Liver (tissue), 9 donors: Measurements from ENCODE around the gene ACCS. TPM values are rescaled to one million over a fixed set of nuclear protein-coding genes. Genes with fewer than 3 reads are reported as not detected.
A peak's percentile ranks its signal among the peaks of the same experiment; 100 is the strongest.

Experiments used
- DNase-seq: peaks from one replicate; pipeline ENCODE4 v3.0.0-alpha.2; 2017; ENCODE audit warnings: low spot score
- H3K27ac ChIP-seq, 2 donors: one replicate each; pipeline ENCODE4 v1.7.0; 2013; ENCODE audit warnings: inconsistent platforms in 2 of 2, low read length in 2 of 2, control low read depth in 1 of 2, low read depth in 1 of 2, mild to moderate bottlenecking in 1 of 2
- H3K27me3 ChIP-seq, 4 donors: one replicate each; pipeline versions ENCODE4 v1.6.1 to v1.7.0; 2013; ENCODE audit warnings: low read length in 3 of 4, inconsistent platforms in 1 of 4, mild to moderate bottlenecking in 1 of 4, moderate library complexity in 1 of 4; ENCODE audit not compliant: control insufficient read depth in 4 of 4, insufficient read depth in 4 of 4
- H3K36me3 ChIP-seq, 4 donors: one replicate each; pipeline versions ENCODE4 v1.6.1 to v1.7.0; 2013; ENCODE audit warnings: low read length in 3 of 4, mild to moderate bottlenecking in 3 of 4, low read depth in 1 of 4, moderate library complexity in 1 of 4; ENCODE audit not compliant: control insufficient read depth in 4 of 4, insufficient read depth in 3 of 4
- H3K4me1 ChIP-seq, 4 donors: one replicate each; pipeline versions ENCODE4 v1.6.1 to v1.7.0; 2013; ENCODE audit warnings: low read length in 3 of 4, mild to moderate bottlenecking in 3 of 4, moderate library complexity in 1 of 4; ENCODE audit not compliant: control insufficient read depth in 4 of 4, insufficient read depth in 4 of 4
- H3K4me3 ChIP-seq, 3 donors: one replicate each; pipeline versions ENCODE4 v1.6.1 to v1.7.0; 2013; ENCODE audit warnings: low read length in 3 of 3, control low read depth in 1 of 3, low read depth in 1 of 3, mild to moderate bottlenecking in 1 of 3
- H3K9ac ChIP-seq, 2 donors: one replicate each; pipeline ENCODE4 v1.7.0; 2013; ENCODE audit warnings: low read length in 2 of 2, mild to moderate bottlenecking in 2 of 2, moderate library complexity in 2 of 2, control low read depth in 1 of 2, low read depth in 1 of 2
- H3K9me3 ChIP-seq, 4 donors: one replicate each; pipeline versions ENCODE4 v1.6.1 to v1.7.0; 2013; ENCODE audit warnings: low read length in 3 of 4; ENCODE audit not compliant: control insufficient read depth in 4 of 4
- EGR1 ChIP-seq, 2 donors: IDR thresholded peaks; 2 replicates each; pipeline ENCODE4 v1.6.1; 2016 to 2018; ENCODE audit warnings: antibody characterized with exemption in 2 of 2, low read depth in 2 of 2
- FOXA1 ChIP-seq: IDR thresholded peaks from 2 replicates; pipeline ENCODE4 v1.6.1; 2016; ENCODE audit warnings: antibody characterized with exemption
- FOXA2 ChIP-seq: IDR thresholded peaks from 2 replicates; pipeline ENCODE4 v1.6.1; 2016; ENCODE audit warnings: antibody characterized with exemption
- GABPA ChIP-seq, 2 donors: IDR thresholded peaks in 1 of 2; conservative IDR thresholded peaks in 1 of 2; 2 replicates each; pipeline ENCODE4 v1.6.1; 2016; ENCODE audit warnings: antibody characterized with exemption in 2 of 2, mild to moderate bottlenecking in 1 of 2, moderate library complexity in 1 of 2
- HNF4G ChIP-seq: IDR thresholded peaks from 2 replicates; pipeline ENCODE4 v1.6.1; 2016; ENCODE audit warnings: antibody characterized with exemption
- JUND ChIP-seq, 2 donors: IDR thresholded peaks; 2 replicates each; pipeline ENCODE4 v1.6.1; 2016; ENCODE audit warnings: antibody characterized with exemption in 2 of 2
- NR2F2 ChIP-seq: IDR thresholded peaks from 2 replicates; pipeline ENCODE4 v1.6.1; 2016; ENCODE audit warnings: antibody characterized with exemption
- RAD21 ChIP-seq, 2 donors: IDR thresholded peaks; 2 replicates each; pipeline ENCODE4 v1.6.1; 2016; ENCODE audit warnings: antibody characterized with exemption in 2 of 2, mild to moderate bottlenecking in 2 of 2
- RXRA ChIP-seq, 2 donors: IDR thresholded peaks; 2 replicates each; pipeline ENCODE4 v1.6.1; 2017 to 2018; ENCODE audit warnings: antibody characterized with exemption in 2 of 2, mild to moderate bottlenecking in 1 of 2
- SP1 ChIP-seq: IDR thresholded peaks from 2 replicates; pipeline ENCODE4 v1.6.1; 2018; ENCODE audit warnings: antibody characterized with exemption, mild to moderate bottlenecking
- TAF1 ChIP-seq: conservative IDR thresholded peaks from 2 replicates; pipeline ENCODE4 v1.6.1; 2016; ENCODE audit warnings: antibody characterized with exemption, mild to moderate bottlenecking
- YY1 ChIP-seq: IDR thresholded peaks from 2 replicates; pipeline ENCODE4 v1.6.1; 2016; ENCODE audit warnings: antibody characterized with exemption, mild to moderate bottlenecking
- WGBS: extraction: QIAGEN DNeasy Blood & Tissue Kit; methylation state at CpG from one replicate; pipeline ENCODE4 v1.1.7; 2013; 5-methylcytosine and 5-hydroxymethylcytosine counted together
- polyA plus RNA-seq, 2 donors: library from polyadenylated mRNA; stranded (reverse) in 1 of 2; unstranded in 1 of 2; fragments of 200-250 nt in 1 of 2; fragments of >200 nt in 1 of 2; fragmentation: Nextera tagmentation in 1 of 2; extraction: Ambion mirVana in 1 of 2; gene quantifications; one replicate each; pipeline versions ENCODE4 v1.2.1 to v1.2.3, GENCODE V29; 2013 to 2015
- total RNA-seq, 2 donors: library from RNA; depleted of rRNA; stranded (reverse); fragments of >200 nt; gene quantifications; one replicate each; pipeline ENCODE4 v1.2.3, GENCODE V29; 2014
- TF ChIP-seq, protein P1 (sequence below): IDR thresholded peaks from 2 replicates; pipeline ENCODE4 v1.6.1; 2016; ENCODE audit warnings: antibody characterized with exemption
- TF ChIP-seq, protein P2 (sequence below): IDR thresholded peaks from 2 replicates; pipeline ENCODE4 v1.6.1; 2016; ENCODE audit warnings: antibody characterized with exemption
- TF ChIP-seq, protein P3 (sequence below): IDR thresholded peaks from 2 replicates; pipeline ENCODE4 v1.6.1; 2016; ENCODE audit warnings: antibody characterized with exemption, mild to moderate bottlenecking
- TF ChIP-seq, protein P4 (sequence below): fragments of 150-350 bp; IDR thresholded peaks from 2 replicates; pipeline ENCODE4 v1.5.1; 2017; ENCODE audit warnings: improper control_type of control experiment, low read depth, low read length; ENCODE audit not compliant: missing input control
- TF ChIP-seq, protein P5 (sequence below): IDR thresholded peaks from 2 replicates; pipeline ENCODE4 v1.6.1; 2016; ENCODE audit warnings: antibody characterized with exemption
- donor health status: healthy.
- donor health status: healthy.
- donor health status: healthy.
- donor health status: healthy.
- donor health status: healthy.

The ACCS gene
- total and polyA plus RNA-seq, 4 donors = 8.7 to 17.5 (median 10.9) TPM

DNA sequence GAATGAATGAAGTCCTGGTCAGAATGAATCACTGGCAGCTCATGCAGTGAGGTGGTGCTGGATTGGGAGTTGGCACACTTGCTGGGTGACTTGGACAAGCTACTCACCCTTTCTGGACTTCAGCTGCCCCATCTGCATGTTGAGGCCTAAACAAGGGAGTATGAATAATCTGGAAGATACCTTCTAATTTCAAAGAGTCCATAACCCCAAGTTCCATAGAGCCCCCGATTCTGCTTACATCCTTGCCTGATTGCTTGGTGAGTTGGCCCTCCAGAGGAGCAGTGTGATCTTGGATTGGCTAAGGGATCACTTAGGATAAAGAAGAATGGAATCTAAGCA is 36.6 kb upstream of the ACCS start:
- Histone ChIP-seq H3K9me3 (peaks cover 0 to 6% (median under 1%) of the 10 kb centered on the region in 4 donors), H3K4me3 (no peak overlapping the region), H3K9ac (no peak overlapping the region), H3K36me3 (no peaks in the 10 kb centered on the region), H3K4me1 (no peaks in the 10 kb centered on the region), H3K27ac (no peak overlapping the region), H3K27me3 (no peaks in the 10 kb centered on the region)
- 93% methylated on average over 1 of the region's 1 CpG for WGBS
- peak; percentile 19 for DNase-seq
- TF ChIP-seq, protein P1, sequence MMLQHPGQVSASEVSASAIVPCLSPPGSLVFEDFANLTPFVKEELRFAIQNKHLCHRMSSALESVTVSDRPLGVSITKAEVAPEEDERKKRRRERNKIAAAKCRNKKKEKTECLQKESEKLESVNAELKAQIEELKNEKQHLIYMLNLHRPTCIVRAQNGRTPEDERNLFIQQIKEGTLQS = no peak
- TF ChIP-seq, protein P2, sequence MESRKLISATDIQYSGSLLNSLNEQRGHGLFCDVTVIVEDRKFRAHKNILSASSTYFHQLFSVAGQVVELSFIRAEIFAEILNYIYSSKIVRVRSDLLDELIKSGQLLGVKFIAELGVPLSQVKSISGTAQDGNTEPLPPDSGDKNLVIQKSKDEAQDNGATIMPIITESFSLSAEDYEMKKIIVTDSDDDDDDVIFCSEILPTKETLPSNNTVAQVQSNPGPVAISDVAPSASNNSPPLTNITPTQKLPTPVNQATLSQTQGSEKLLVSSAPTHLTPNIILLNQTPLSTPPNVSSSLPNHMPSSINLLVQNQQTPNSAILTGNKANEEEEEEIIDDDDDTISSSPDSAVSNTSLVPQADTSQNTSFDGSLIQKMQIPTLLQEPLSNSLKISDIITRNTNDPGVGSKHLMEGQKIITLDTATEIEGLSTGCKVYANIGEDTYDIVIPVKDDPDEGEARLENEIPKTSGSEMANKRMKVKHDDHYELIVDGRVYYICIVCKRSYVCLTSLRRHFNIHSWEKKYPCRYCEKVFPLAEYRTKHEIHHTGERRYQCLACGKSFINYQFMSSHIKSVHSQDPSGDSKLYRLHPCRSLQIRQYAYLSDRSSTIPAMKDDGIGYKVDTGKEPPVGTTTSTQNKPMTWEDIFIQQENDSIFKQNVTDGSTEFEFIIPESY = no peak
- TF ChIP-seq, protein P3, sequence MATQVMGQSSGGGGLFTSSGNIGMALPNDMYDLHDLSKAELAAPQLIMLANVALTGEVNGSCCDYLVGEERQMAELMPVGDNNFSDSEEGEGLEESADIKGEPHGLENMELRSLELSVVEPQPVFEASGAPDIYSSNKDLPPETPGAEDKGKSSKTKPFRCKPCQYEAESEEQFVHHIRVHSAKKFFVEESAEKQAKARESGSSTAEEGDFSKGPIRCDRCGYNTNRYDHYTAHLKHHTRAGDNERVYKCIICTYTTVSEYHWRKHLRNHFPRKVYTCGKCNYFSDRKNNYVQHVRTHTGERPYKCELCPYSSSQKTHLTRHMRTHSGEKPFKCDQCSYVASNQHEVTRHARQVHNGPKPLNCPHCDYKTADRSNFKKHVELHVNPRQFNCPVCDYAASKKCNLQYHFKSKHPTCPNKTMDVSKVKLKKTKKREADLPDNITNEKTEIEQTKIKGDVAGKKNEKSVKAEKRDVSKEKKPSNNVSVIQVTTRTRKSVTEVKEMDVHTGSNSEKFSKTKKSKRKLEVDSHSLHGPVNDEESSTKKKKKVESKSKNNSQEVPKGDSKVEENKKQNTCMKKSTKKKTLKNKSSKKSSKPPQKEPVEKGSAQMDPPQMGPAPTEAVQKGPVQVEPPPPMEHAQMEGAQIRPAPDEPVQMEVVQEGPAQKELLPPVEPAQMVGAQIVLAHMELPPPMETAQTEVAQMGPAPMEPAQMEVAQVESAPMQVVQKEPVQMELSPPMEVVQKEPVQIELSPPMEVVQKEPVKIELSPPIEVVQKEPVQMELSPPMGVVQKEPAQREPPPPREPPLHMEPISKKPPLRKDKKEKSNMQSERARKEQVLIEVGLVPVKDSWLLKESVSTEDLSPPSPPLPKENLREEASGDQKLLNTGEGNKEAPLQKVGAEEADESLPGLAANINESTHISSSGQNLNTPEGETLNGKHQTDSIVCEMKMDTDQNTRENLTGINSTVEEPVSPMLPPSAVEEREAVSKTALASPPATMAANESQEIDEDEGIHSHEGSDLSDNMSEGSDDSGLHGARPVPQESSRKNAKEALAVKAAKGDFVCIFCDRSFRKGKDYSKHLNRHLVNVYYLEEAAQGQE = no peak
- no peak for TF ChIP-seq JUND (IDR thresholded peaks at IDR 0.05)
- no peak for TF ChIP-seq TAF1
- no peak for TF ChIP-seq FOXA1
- no peak for TF ChIP-seq FOXA2
- no peak for TF ChIP-seq RAD21 (IDR thresholded peaks at IDR 0.05)
- no peak for TF ChIP-seq RXRA (IDR thresholded peaks at IDR 0.05)
- TF ChIP-seq GABPA (IDR thresholded peaks at IDR 0.05 in 1 of 2, conservative IDR thresholded peaks at IDR 0.05 in 1 of 2) = no peak
- no peak for TF ChIP-seq HNF4G
- TF ChIP-seq, protein P4, sequence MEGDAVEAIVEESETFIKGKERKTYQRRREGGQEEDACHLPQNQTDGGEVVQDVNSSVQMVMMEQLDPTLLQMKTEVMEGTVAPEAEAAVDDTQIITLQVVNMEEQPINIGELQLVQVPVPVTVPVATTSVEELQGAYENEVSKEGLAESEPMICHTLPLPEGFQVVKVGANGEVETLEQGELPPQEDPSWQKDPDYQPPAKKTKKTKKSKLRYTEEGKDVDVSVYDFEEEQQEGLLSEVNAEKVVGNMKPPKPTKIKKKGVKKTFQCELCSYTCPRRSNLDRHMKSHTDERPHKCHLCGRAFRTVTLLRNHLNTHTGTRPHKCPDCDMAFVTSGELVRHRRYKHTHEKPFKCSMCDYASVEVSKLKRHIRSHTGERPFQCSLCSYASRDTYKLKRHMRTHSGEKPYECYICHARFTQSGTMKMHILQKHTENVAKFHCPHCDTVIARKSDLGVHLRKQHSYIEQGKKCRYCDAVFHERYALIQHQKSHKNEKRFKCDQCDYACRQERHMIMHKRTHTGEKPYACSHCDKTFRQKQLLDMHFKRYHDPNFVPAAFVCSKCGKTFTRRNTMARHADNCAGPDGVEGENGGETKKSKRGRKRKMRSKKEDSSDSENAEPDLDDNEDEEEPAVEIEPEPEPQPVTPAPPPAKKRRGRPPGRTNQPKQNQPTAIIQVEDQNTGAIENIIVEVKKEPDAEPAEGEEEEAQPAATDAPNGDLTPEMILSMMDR = no peak
- no peak for TF ChIP-seq YY1
- TF ChIP-seq, protein P5, sequence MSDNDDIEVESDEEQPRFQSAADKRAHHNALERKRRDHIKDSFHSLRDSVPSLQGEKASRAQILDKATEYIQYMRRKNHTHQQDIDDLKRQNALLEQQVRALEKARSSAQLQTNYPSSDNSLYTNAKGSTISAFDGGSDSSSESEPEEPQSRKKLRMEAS = no peak
- no peak for TF ChIP-seq SP1
- no peak for TF ChIP-seq NR2F2
- TF ChIP-seq EGR1 (IDR thresholded peaks at IDR 0.05; ENCODE audit: low read depth in 2 of 2) = no peak
